NCI-H1417 (cell line): Measurements from ENCODE around the gene RPL10A.
"Not testable (repeated sequence)": the region's sequence is repeated elsewhere in the genome, so short reads cannot be mapped to it uniquely, and the experiment has no call there.

Source experiments
- DNase-seq, 3 experiments: peaks; one replicate each; lab custom pipeline; 2025; lab: John Stamatoyannopoulos, UW

RPL10A gene

GRCh38 chr6:35468181-35468979, at the start of gene RPL10A:
Gene RPL10A, plus strand, starts transcription at chr6:35468401. Its CDS starts 34 bp downstream, at chr6:35468435.
- peak; percentile 94 to 98 (median 97) for DNase-seq

- no peak for DNase-seq
Observed at GRCh38 chr6:35419417-35419816, 48.8 kb upstream of the RPL10A start.

GRCh38 chr6:35419961-35420360, 48.2 kb upstream of the RPL10A start:
- no peak for DNase-seq

- DNase-seq: no peak
Observed at GRCh38 chr6:35425284-35425683, 42.9 kb upstream of the RPL10A start.

GRCh38 chr6:35426074-35426473, 42.1 kb upstream of the RPL10A start:
- no peak for DNase-seq

GRCh38 chr6:35427435-35427834, 40.8 kb upstream of the RPL10A start:
- DNase-seq: no peak

- no peak for DNase-seq
Observed at GRCh38 chr6:35427851-35428321, 40.3 kb upstream of the RPL10A start.

GRCh38 chr6:35428421-35429149, 39.6 kb upstream of the RPL10A start:
- DNase-seq: no peak

- DNase-seq: no peak
Observed at GRCh38 chr6:35429463-35429862, 38.7 kb upstream of the RPL10A start.

- no peak for DNase-seq
Observed at GRCh38 chr6:35432291-35432690, 35.9 kb upstream of the RPL10A start.

- DNase-seq: not testable (repeated sequence)
Observed at GRCh38 chr6:35432702-35433101, 35.5 kb upstream of the RPL10A start.

GRCh38 chr6:35435074-35435837, 32.9 kb upstream of the RPL10A start:
- no peak for DNase-seq

- DNase-seq: no peak
Observed at GRCh38 chr6:35436071-35436857, 31.9 kb upstream of the RPL10A start.

- DNase-seq: not testable (repeated sequence)
Observed at GRCh38 chr6:35438378-35439065, 29.7 kb upstream of the RPL10A start.

GRCh38 chr6:35439308-35439707, 28.9 kb upstream of the RPL10A start:
- DNase-seq: no peak

- no peak for DNase-seq
Observed at GRCh38 chr6:35441205-35441604, 27.0 kb upstream of the RPL10A start.

- no peak for DNase-seq
Observed at GRCh38 chr6:35441642-35442041, 26.6 kb upstream of the RPL10A start.

- DNase-seq: no peak
Observed at GRCh38 chr6:35442693-35443092, 25.5 kb upstream of the RPL10A start.

GRCh38 chr6:35443341-35444030, 24.7 kb upstream of the RPL10A start:
- DNase-seq: no peak

GRCh38 chr6:35445691-35446090, 22.5 kb upstream of the RPL10A start:
- no peak for DNase-seq
